HuH-7.5 (cell line): ENCODE measurements around the gene MACROH2A1.
"Not testable (repeated sequence)": the region's sequence is repeated elsewhere in the genome, so short reads cannot be mapped to it uniquely, and the experiment has no call there.

Experiments
- DNase-seq: peaks from one replicate; pipeline ENCODE4 v3.0.0; 2011; ENCODE audit warnings: low spot score

MACROH2A1 gene

DNA sequence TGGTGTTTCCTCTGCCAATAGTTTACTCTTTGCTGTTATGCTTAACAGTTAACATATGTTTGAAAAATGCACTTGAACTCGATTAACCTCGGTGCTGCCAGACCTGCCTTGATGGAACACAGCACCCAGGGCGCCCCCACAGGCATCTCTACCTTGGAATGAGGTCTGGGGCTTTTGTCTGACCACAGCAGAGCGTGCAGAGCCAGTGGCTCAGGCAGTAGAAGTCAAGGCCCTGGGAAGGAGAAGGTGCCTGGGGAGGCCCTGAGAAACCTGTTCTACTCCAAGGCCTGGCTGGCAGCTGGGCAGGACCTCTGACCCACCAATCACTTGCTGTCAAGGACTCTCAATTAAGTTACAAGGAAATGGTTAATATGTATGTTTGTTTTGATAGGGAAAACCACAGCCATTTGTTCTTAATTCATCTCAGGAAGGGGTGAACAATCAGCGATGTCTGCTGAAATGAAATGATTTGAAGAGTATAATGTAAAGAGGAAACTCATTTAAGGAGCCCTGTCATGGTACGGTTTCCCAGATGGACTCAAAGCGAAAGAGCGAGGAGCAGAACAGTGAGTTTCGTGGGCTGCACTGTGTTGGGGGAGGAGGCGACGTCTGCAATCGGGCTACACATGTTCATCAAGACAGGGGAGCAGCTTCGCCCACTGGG, 21.9 kb downstream of the MACROH2A1 start:
- no peak for DNase-seq

DNA sequence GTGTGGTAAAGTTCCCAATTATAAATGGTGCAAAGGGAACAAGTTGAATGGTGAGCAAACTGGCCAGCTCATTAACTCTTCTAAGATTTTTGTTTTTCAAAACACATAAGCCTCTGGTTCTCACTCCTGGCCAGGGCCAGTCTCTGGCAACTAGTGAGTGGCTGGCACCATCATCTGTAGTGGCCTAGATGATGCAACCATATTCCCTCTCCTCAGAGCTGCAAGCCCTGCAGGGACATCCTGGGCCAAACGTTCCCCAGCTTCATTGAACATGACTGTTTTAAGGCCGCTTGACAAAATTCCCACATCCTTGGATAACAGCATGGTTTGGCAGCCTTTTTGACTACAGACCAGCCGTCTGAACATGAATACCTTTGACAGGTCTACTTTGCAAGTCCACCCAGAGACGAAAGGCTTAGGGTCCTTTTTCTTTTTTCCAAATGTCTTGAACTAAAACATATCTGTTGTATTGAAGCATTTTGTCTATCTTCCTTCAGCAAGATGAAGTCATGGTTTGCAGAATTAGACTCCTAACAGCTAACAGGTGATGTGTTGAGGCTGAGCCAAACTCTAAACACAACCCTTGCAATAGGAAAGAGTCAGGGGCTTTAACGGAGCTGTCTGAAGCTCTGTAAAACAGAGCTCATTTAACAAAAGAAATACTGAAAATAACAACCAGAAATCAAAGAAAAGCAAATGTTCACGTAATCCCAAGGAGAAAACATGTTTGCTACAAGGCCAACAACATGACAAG, 23.8 kb downstream of the MACROH2A1 start:
- DNase-seq: no peak

DNA sequence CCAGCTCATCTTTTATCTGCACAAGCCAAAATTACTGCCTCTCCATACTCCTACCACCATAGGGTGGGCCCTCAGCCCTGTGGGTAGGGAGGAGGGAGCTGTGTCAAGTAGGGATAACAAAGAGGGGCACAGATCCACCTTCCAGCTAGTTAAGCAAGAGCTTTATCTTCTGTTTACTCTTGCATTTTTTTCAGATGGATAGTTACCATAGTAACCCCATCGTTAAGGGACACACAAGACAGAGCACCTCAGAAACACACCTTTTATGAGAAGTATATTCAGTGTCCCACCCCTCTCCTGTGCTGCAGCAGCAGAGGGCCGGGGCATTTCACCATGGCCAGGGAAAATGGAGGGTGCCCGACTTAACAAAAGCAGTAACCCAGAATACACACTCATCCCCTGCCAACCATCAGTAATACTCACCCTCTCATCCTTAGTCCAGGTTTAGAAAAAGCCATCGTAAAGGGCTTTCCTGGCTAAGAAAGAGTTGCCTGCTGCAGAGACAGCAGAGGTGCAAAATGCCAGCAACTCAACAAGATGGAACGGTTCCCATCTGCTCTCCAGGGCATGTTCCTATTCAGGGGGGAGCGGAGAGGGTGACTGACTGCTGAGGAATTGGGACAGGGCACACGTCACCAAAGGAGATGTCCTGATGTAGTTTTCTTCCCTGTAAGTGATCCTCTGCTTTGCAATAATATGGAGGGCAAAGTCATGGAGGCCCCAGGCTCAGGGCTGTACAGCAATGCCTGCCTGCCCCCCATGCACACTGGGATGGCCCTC, 25.1 kb downstream of the MACROH2A1 start:
- DNase-seq: no peak

DNA sequence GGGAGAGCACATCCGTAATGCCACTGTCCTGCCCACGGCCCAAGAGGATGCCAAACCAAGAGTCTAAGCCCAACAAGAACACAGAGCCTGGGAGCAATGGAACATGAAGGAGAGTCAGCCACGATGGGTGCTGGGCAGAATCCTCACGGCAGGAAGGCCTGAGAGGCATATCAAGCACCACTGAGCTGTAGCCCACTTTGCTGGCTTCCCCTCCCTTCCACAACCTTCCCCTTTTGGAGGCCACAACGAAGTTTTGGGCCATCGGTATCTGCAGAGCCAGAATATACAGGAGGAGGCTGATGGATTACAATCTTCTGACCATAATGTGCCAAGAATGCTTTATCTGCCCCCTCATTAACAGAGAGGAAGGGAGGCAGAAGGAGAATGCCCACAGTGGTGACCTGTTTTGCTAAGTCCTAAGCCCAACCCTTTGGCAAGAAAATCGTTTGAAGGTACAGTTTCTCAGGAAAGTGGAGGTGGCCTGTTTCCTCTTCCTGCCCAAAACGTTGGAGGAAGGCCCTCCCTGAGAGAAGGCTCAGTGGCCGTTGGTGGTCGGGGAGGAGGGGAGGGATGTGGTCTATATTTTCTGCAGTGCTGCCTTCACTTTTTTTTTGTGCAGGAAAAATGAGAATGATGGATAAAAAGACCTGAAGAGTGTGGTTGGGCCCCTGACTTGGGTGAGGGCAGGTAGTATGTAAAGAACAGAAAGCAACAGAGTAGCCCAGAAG, 26.2 kb downstream of the MACROH2A1 start:
- DNase-seq: no peak

DNA sequence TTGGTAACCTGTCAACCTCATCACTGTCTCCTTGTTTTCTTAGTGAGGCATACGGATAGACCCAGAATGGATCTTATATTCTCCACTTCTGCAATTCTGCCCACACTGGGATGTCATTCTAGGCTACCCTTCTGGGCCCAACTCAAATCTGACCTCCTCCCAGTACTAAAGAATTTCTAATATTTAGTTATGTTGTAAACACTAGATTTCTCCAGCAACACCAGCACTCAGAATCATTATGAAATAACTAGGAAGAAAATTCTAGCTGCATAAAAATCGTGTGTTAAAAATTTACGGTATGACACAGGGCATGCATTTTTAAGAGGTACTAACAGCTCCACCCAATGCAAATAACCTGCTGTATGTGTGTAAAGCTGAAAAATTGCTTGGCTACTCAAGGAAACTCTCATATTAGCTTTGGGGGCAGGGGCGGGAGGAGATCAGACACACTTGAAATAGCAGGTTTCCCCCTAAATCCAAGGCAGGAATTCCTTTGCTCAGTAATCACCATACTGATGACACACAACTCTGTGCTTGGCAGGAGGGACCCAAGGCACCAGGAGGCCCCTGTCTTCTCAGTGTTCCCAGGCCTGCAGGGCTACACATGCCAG, 27.3 kb downstream of the MACROH2A1 start:
- DNase-seq: no peak

DNA sequence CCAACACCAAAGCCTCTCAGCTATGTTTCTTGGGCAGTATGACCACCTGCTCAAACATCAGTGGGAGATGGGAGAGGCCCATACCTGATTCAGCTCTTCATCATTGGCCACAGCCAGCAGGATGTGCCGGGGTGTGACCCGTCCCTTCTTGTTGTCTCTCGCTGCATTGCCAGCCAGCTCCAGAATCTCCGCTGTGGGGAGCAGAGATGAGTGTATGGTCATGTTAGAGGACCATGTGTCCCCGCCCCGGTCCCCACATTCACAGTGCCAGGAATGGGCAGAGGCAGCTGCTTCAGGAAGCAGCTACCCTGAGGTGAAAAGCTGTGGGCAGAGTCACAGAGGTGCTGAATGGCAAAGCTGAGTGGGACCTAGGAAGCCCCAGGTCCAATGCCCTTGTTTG, 29.1 kb downstream of the MACROH2A1 start:
- no peak for DNase-seq

DNA sequence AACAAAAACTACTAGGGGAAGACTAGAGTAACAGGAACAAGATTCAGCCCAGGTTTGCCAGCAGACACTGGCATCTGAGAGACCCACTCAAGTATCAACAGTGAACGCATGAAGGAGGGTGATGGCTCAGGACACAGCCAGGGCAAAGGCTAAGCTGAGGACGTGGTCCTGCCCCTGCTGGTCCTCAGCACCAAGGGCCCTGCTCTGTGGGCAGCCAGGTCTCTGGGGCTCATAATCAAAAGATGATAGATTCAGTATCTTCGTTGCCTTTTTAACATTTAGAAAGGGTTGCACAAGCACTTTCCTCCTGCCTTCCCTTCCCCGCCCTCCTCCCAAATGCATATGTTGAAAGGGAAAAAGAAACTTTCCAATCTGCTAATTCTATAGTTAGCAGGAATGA, 31.5 kb downstream of the MACROH2A1 start:
- DNase-seq: no peak

DNA sequence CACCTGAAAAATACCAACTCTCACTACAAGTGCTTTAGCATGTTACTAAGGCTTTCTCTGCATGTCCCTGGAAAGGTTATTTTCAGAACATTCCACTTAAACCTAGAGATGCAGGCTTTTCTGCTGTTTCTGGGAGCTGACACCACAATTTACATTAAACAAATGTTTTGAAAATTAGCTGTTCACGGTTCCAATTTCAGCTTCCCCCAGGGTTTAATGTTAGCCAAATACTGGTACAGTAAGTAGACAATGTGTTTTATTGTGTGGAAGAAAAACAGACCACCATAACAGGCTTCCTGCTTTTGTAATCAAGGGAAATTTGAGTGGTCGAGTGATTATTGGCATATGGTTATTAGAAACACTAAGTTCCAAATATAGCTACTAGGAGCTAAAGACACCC, 32.0 kb downstream of the MACROH2A1 start:
- no peak for DNase-seq

DNA sequence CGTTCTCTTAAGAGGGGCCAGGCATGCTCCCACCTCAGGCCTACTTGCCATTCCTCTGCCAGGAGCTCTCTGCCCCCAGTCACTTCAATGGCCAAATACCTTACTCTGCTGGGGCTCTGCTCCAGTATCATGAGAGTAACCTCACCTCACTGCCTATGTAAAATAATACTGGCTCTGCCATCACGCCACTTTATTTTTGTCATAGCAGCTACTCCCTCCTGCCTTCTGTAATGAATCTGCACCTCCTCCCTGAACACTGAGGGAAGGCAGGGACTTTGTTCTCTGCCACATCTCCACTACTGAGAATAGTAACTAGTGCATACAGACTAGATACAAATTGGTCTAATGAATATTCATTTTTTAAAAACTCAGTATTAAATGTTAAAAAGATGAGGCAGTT, 33.8 kb downstream of the MACROH2A1 start:
- no peak for DNase-seq

DNA sequence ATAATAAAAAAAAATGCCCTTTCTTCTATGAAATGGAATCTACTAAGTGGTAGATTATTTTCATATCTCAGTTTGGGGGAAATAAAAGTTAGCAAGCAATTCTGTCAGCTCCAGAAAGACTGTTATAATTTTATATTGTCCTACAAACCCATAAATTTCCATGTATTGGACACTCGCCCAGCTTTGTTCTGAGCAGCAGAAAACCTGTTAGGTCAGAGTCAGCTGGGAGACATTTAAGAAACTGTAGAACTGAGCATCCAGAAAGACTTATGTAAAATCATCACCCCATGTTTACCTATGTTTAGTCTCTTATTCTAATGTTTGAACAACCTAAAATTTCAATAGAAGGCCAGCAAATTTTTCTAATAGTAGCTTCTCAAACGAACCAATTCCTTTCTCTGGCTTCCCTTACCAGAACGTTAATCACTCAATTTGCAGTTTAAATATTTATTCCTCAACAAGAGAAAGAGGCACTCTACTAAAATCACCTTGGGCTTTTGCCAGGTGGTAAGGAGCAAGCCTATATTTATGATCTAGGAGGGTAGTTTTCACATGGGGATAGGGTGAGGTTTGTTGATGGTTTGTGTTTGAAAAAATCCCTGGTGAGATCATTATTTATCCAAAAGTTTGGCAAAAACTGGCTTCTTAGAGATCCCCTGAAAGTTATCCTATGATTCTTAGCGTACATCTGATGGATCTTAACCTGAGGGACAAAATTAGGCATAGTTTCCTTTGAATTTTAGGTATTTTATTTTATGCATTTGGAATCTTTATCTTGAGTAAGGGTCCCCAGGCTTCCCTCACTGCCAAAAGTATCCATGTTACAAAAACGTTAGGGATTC, 34.4 kb downstream of the MACROH2A1 start:
- no peak for DNase-seq

DNA sequence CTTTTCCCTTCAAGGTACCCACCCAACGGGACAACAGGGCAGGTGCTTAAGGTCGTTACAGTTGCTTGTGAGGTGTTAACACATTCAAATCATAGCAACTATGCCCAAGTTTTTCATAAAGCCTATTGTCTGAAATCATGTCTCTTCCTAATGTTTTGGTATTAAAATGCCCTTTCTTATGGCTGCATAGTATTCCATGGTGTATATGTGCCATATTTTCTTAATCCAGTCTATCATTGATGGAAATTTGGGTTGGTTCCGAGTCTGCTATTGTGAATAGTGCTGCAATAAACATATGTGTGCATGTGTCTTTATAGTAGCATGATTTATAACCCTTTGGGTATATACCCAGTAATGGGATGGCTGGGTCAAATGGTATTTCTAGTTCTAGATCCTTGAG, 35.7 kb downstream of the MACROH2A1 start:
- DNase-seq: not testable (repeated sequence)

DNA sequence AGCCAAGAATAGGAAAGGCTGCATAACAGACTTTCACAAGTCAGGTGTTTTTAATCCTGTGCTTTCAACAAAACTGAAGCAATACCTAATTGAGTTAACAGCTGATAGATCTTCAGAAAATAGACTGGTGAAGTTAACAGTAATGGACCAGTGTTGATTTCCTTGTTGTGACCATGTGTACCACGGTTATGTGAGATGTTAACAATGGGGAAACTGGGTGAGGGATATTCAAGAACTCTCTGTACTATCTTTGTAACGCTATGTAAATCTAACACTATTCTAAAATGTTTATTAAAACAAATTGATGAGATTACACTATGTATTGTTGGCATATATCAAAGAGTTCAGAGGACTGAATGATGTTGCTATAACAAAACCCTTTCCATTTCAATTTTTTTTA, 36.9 kb downstream of the MACROH2A1 start:
- DNase-seq: no peak

DNA sequence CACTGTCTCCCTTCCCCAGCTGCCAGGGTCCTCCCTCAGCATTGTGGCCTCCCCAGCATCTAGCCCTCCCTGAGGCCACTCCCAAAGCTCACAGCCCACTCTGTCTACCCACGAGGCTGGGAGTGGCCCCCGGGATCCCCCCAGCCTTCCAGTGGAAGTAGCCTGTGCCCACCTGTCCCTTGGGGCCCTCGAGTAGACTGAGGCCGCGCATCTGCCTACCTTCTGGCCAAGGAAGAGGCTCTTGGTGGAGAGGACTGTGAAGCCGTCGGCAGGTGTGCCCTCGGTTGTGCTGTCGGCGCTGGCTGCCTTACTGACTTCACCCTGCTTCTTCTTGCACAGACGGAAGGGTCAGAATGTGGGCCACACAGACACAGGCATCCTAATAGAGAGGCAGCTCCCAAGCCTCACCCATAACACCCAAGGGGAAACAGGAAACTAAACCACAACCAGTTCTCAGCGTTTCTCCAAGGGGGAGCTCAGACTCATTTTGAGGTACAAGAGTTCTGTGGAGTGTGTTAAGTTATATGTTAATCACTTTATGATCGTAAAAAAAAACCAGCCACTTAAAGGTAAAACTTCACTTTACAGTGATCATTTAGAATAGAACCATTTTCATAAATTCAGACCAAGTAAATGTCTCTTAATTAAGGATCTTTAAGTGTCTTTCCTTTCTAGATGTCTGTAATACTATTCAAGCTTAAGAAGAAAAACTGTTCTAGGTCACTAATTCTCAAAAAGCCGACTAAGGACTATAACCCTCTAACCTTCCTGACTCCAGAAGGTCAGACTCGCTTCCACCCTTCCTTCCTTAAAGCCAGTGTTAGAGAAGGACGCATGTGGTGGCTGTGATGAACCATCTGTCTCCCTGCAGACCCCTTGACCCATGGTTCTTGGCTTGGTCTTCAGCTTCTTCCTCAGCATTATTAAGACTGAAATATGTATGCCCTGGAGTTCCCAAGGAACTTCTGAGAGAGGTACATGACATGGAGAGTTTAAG, 38.5 kb downstream of the MACROH2A1 start:
- DNase-seq: no peak

DNA sequence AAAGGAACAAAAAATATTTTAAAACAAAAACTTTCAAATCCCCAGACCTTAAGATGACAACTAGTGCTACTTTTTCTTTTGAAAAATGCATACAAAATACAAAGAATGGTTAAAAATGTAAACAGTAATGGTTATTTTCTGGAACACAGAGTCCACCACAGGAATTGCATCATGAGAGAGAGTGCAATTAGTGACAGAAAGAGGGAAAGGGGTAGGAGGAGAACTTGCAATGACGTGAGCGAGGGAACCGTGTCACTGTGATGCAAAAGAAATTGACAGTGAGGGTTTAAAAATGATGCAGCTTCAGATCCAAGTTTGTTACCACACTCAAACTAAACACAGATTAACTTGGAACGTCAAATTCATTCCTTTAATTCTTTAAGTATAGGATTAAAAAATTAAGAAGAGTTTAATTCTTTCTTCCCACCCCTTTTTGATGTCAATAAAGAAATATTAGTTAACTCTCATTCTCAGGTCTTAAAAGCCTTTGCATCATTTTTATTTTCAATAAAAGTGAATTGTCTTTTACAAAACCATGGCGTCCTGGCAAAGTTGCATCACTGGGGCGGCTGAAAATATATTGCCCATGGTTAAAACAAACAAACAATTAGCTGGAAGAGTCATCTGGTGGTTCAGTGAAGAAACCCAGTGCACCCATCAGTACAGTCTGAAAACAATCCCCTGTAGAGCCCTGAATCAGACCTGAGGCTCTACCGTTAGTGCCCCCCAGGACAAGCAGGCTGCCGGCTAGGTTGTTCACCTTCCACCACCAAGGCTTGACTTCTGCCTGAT, 39.5 kb downstream of the MACROH2A1 start:
- no peak for DNase-seq

DNA sequence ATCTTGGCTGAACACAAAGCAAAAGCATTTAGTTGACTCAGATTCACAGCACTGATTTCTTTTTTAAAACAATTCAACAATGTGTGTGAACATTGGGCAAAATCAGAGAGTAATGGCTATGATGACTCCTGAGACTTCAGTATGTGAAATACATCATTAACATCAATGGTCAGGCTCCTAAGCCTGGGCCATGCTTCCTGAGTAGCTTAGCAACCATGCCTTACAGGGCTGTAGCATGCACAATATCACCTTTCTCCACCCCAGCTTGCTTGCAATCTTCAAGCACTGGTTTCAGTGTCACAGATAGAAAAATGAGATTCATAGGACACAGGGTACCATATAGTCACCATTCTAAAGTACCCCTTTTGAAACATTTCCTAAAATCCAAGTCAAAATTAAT, 41.3 kb downstream of the MACROH2A1 start:
- DNase-seq: no peak

DNA sequence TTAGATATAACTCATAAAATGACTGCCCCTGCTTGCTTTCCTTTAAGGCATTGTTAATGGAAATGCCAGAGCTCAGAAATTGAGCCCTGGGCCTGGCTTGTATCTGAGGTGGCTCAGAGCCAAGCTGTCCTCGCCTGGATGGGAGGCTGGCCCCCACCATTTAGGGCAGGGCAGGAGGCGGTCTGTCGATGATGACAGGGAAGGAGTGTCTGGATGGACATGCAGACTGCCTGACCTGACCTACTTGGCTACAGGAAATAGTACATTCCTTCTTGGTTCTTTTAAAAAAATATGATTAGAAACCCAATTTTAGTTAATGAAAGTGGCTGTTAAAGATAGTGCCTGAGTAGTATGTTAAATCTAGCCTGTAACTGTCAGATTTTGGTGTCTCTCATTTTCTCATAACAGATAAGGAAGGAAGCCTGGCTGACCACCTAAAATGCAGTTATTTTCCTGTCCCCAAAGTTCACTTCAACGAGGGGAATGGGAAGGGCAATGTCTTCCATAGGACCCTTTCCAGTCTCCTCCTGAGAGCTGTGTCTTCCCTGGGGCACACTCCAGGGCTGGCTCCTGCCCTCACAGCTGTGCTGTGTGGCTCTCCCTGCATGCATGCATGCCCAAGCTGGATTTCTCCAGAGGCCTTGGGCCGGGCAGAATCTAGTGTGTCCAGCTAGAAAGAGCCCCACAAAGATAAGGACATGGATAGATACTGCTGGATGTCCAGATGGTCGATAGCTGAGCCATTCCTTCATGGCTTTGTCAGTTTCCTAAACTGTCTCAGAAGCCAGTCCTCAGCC, 42.3 kb downstream of the MACROH2A1 start:
- DNase-seq: no peak

DNA sequence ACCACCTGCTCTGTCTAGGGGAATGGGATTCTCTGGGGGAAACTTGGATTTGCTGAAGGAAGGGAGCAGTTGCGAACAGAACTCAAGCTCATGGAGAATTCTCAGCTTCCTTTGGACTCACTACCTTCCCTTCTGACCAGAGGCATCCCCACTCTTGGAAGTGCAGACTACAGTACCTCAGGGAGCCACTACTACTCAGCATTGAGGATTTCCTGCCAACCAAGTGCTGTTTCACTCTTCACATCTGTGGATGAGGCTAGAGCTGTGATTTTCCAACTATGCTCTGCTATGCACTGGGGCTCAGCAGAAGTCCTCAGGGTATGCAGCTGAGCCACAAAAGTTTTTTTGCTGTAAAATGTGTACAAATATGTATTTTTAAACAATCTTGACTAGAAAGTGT, 43.9 kb downstream of the MACROH2A1 start:
- no peak for DNase-seq
